GM10248 (cell line): Measurements from ENCODE around the gene AATK.

ENCODE experiments used
- CTCF ChIA-PET: fragments of 300-600 bp; sonication (Branson Sonifier 250); formaldehyde crosslinking; extraction: SDS; loops from one replicate; lab custom pipeline; 2021; ENCODE audit warnings: antibody characterized with exemption; lab: Yijun Ruan, JAX
- POLR2A ChIA-PET: fragments of 350-650 bp; sonication (Branson Sonifier 250); formaldehyde crosslinking; extraction: SDS; loops from one replicate; lab custom pipeline; 2020; ENCODE audit warnings: antibody characterized with exemption; lab: Yijun Ruan, JAX
- DNase-seq: peaks from one replicate; pipeline ENCODE4 v3.0.0; 2012; ENCODE audit errors: extremely low spot score
- TF ChIP-seq, protein P1 (sequence below): IDR thresholded peaks from 2 replicates; pipeline ENCODE4 v1.5.1; 2012; ENCODE audit warnings: mild to moderate bottlenecking, low read depth; ENCODE audit errors: extremely low read depth, missing control alignments, control extremely low read depth

Gene AATK

GRCh38 chr17:81068411-81069134, 97.4 kb downstream of the AATK start:
- CTCF ChIA-PET, result no interaction called here
- TF ChIP-seq, protein P1, sequence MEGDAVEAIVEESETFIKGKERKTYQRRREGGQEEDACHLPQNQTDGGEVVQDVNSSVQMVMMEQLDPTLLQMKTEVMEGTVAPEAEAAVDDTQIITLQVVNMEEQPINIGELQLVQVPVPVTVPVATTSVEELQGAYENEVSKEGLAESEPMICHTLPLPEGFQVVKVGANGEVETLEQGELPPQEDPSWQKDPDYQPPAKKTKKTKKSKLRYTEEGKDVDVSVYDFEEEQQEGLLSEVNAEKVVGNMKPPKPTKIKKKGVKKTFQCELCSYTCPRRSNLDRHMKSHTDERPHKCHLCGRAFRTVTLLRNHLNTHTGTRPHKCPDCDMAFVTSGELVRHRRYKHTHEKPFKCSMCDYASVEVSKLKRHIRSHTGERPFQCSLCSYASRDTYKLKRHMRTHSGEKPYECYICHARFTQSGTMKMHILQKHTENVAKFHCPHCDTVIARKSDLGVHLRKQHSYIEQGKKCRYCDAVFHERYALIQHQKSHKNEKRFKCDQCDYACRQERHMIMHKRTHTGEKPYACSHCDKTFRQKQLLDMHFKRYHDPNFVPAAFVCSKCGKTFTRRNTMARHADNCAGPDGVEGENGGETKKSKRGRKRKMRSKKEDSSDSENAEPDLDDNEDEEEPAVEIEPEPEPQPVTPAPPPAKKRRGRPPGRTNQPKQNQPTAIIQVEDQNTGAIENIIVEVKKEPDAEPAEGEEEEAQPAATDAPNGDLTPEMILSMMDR, result no peak
- POLR2A ChIA-PET, result no interaction called here
- no peak for DNase-seq

- CTCF ChIA-PET, result no interaction called here
- DNase-seq, result no peak
- TF ChIP-seq, protein P1, result no peak
- POLR2A ChIA-PET, result no interaction called here
These were observed 98.6 kb downstream of the AATK start for GRCh38 chr17:81067391-81067811.
